Cardiac muscle cell (in vitro differentiated cells and primary cell): ENCODE results near the gene ACBD4. TPM values are rescaled to one million over a fixed set of nuclear protein-coding genes. Genes with fewer than 3 reads are reported as not detected.

Experiments used
- DNase-seq, 2 donors: peaks; one replicate each; pipeline versions ENCODE4 v3.0.0 to v3.0.0-alpha.2; 2010 to 2017; ENCODE audit warnings: low read depth in 1 of 2, low spot score in 1 of 2
- H3K27ac ChIP-seq: fragments of 200-600 bp; sonication (generic); 2 replicates; pipeline ENCODE4 v1.5.1; 2016
- H3K27me3 ChIP-seq: fragments of 200-600 bp; sonication (generic); 2 replicates; pipeline ENCODE4 v1.6.0; 2016; ENCODE audit warnings: control low read depth
- H3K36me3 ChIP-seq: fragments of 200-600 bp; sonication (generic); 2 replicates; pipeline ENCODE4 v1.5.1; 2016; ENCODE audit warnings: control low read depth
- H3K4me1 ChIP-seq: fragments of 200-600 bp; sonication (generic); 2 replicates; pipeline ENCODE4 v1.8.1; 2017; ENCODE audit warnings: low read depth, mild to moderate bottlenecking, mixed run types
- H3K4me3 ChIP-seq: fragments of 200-600 bp; sonication (generic); 2 replicates; pipeline ENCODE4 v1.5.1; 2016; ENCODE audit warnings: mild to moderate bottlenecking
- H3K9me3 ChIP-seq: fragments of 200-600 bp; sonication (generic); 2 replicates; pipeline ENCODE4 v1.5.1; 2017; ENCODE audit warnings: low read depth, mild to moderate bottlenecking, control low read depth
- CTCF ChIP-seq: IDR thresholded peaks from 2 replicates; pipeline ENCODE4 v1.5.1; 2012; ENCODE audit warnings: low read depth, mild to moderate bottlenecking, low read length
- polyA plus RNA-seq: library from polyadenylated mRNA; unstranded; fragments of >200 nt; fragmentation: Nextera tagmentation; extraction: Ambion mirVana; gene quantifications from 2 replicates; pipeline ENCODE4 v1.2.1, GENCODE V29; 2016
- total RNA-seq: library from RNA; depleted of rRNA; stranded (reverse); fragments of >200 nt; gene quantifications from 2 replicates; pipeline ENCODE4 v1.2.3, GENCODE V29; 2016

Gene ACBD4
- total and polyA plus RNA-seq, 2 experiments from 2014 or later = 20.5 to 29.3 TPM

GRCh38 chr17:45130681-45131615 lies 4.5 kb upstream of the ACBD4 start:
- no peak for TF ChIP-seq CTCF
- H3K4me1 ChIP-seq = peaks cover 17% of the 10 kb centered on the region
- no peak overlapping the region for H3K4me3 ChIP-seq
- no peak for DNase-seq
- no peak overlapping the region for H3K27ac ChIP-seq
- H3K36me3 ChIP-seq = no peaks in the 10 kb centered on the region
- H3K9me3 ChIP-seq = no peaks in the 10 kb centered on the region
- H3K27me3 ChIP-seq = no peaks in the 10 kb centered on the region

- H3K4me1 ChIP-seq = peaks cover 22% of the 10 kb centered on the region
- DNase-seq = peak; percentile 40 to 73
- peak overlapping the region; percentile 65 for H3K4me3 ChIP-seq
- H3K36me3 ChIP-seq = no peaks in the 10 kb centered on the region
- no peaks in the 10 kb centered on the region for H3K9me3 ChIP-seq
- TF ChIP-seq CTCF = peak; percentile 85
- H3K27me3 ChIP-seq = no peaks in the 10 kb centered on the region
- peak overlapping the region; percentile 91 for H3K27ac ChIP-seq
Observed at GRCh38 chr17:45131616-45132319, 3.7 kb upstream of the ACBD4 start.

GRCh38 chr17:45132320-45132571 lies 3.2 kb upstream of the ACBD4 start, which contains the start of gene PLCD3:
TSS of gene PLCD3 (minus strand) at chr17:45132515. CDS start at chr17:45132410, 105 bp downstream.
- Histone ChIP-seq H3K4me1 (peaks cover 18% of the 10 kb centered on the region), H3K36me3 (no peaks in the 10 kb centered on the region), H3K9me3 (no peaks in the 10 kb centered on the region), H3K4me3 (peak within 1 kb of the TSS; percentile 65), H3K27me3 (no peaks in the 10 kb centered on the region), H3K27ac (peak within 1 kb of the TSS; percentile 91)
- TF ChIP-seq CTCF = no peak
- no peak for DNase-seq

GRCh38 chr17:45132572-45133463 lies 2.7 kb upstream of the ACBD4 start:
- H3K4me1 ChIP-seq = peaks cover 12% of the 10 kb centered on the region
- peak overlapping the region; percentile 65 for H3K4me3 ChIP-seq
- H3K9me3 ChIP-seq = no peaks in the 10 kb centered on the region
- no peaks in the 10 kb centered on the region for H3K27me3 ChIP-seq
- peak; percentile 82 for TF ChIP-seq CTCF
- H3K27ac ChIP-seq = peak overlapping the region; percentile 91
- peak; percentile 86 to 91 for DNase-seq
- H3K36me3 ChIP-seq = no peaks in the 10 kb centered on the region

GRCh38 chr17:45135978-45136791 lies 698 bp downstream of the ACBD4 start:
- peaks cover 8% of the 10 kb centered on the region for H3K4me1 ChIP-seq
- TF ChIP-seq CTCF = no peak
- H3K4me3 ChIP-seq = peak overlapping the region; percentile 23
- H3K9me3 ChIP-seq = no peaks in the 10 kb centered on the region
- H3K36me3 ChIP-seq = no peaks in the 10 kb centered on the region
- H3K27me3 ChIP-seq = no peaks in the 10 kb centered on the region
- no peak for DNase-seq
- H3K27ac ChIP-seq = no peak overlapping the region
